HCT116 (cell line): ENCODE data around the gene CRACDL. TPM values are rescaled to one million over a fixed set of nuclear protein-coding genes. Genes with fewer than 3 reads are reported as not detected.

Experiments used
- ATAC-seq: fragments of 200-7000 bp; cut with Tn5 transposase; 2 replicates; pipeline ENCODE4 v1.9.1; 2020; ENCODE audit warnings: mild to moderate bottlenecking, moderate library complexity
- BruUV-seq: library from RNA; stranded (reverse); fragments of 400-500 nt; replicated peaks from 2 replicates; lab custom pipeline; 2021; lab: Mats Ljungman, UMichigan
- CTCF ChIA-PET: fragments of 300-600 bp; sonication (Branson Sonifier 250); formaldehyde crosslinking; loops from one replicate; lab custom pipeline; 2021; ENCODE audit warnings: antibody characterized with exemption; lab: Charles Lee
- POLR2A ChIA-PET: fragments of 300-600, 350-600 bp; sonication (Branson Sonifier 250); formaldehyde crosslinking; loops from one replicate; lab custom pipeline; 2021; ENCODE audit warnings: antibody characterized with exemption; lab: Charles Lee
- RAD21 ChIA-PET, 2 experiments: fragments of 300-600 bp; sonication (Branson Sonifier 250); formaldehyde crosslinking; loops; one replicate each; lab custom pipeline; 2023; ENCODE audit warnings: low total read pairs in 2 of 2; ENCODE audit not compliant: uncharacterized antibody in 2 of 2, unreplicated experiment in 2 of 2, low non-redundant PET in 1 of 2; lab: Charles Lee
- DNase-seq: peaks from one replicate; pipeline ENCODE4 v3.0.0-alpha.2; 2010; ENCODE audit warnings: low read depth, low spot score
- H2AFZ ChIP-seq: fragments of 200-600 bp; shearing (Covaris generic), sonication (generic); 2 replicates; pipeline ENCODE4 v1.6.1; 2017; ENCODE audit warnings: low read depth, mixed run types, mixed read lengths, antibody characterized with exemption, low read length; ENCODE audit not compliant: poor library complexity, severe bottlenecking
- H3K27ac ChIP-seq: 2 replicates; pipeline ENCODE4 v1.5.1; 2012; ENCODE audit warnings: low read depth, low read length
- H3K27me3 ChIP-seq: fragments of 200-600 bp; sonication (generic); 2 replicates; pipeline ENCODE4 v1.6.1; 2016; ENCODE audit warnings: mixed run types, low read length, mixed read lengths; ENCODE audit not compliant: insufficient read depth
- H3K36me3 ChIP-seq, 2 experiments: fragments of 200-500 bp in 1 of 2; fragments of 200-600 bp in 1 of 2; sonication (Bioruptor generic) in 1 of 2; sonication (generic) in 1 of 2; 2 replicates each; pipeline versions ENCODE4 v1.5.1 to v1.6.1; 2014 to 2016; ENCODE audit warnings: low read length in 2 of 2, inconsistent platforms in 1 of 2, mixed read lengths in 1 of 2, mixed run types in 1 of 2; ENCODE audit not compliant: insufficient read depth in 2 of 2, control insufficient read depth in 1 of 2
- H3K4me1 ChIP-seq, 2 experiments: fragments of 200-600 bp in 1 of 2; sonication (generic) in 1 of 2; 2 replicates each; pipeline versions ENCODE4 v1.5.1 to v1.6.1; 2012 to 2017; ENCODE audit warnings: low read length in 2 of 2, inconsistent platforms in 1 of 2, mild to moderate bottlenecking in 1 of 2, mixed read lengths in 1 of 2, mixed run types in 1 of 2, moderate library complexity in 1 of 2; ENCODE audit not compliant: insufficient read depth in 2 of 2, control insufficient read depth in 1 of 2
- H3K4me2 ChIP-seq: fragments of 200-600 bp; sonication (generic); 2 replicates; pipeline ENCODE4 v1.6.1; 2017; ENCODE audit warnings: mixed run types, low read length, mixed read lengths
- H3K4me3 ChIP-seq, 2 experiments: fragments of 200-600 bp in 1 of 2; sonication (generic) in 1 of 2; replicated peaks in 1 of 2; 2 replicates each; pipeline ENCODE4 v1.5.1; 2011 to 2016; ENCODE audit warnings: low read length in 2 of 2, control low read depth in 1 of 2, low read depth in 1 of 2, mild to moderate bottlenecking in 1 of 2, mixed read lengths in 1 of 2, mixed run types in 1 of 2
- H3K79me2 ChIP-seq: fragments of 200-600 bp; sonication (generic); 2 replicates; pipeline ENCODE4 v1.6.1; 2017; ENCODE audit warnings: mild to moderate bottlenecking, mixed run types, low read length, moderate library complexity, mixed read lengths; ENCODE audit not compliant: insufficient read depth
- H3K9ac ChIP-seq: fragments of 200-600 bp; sonication (generic); 2 replicates; pipeline ENCODE4 v1.6.1; 2016; ENCODE audit warnings: low read length, mixed read lengths
- H3K9me2 ChIP-seq: fragments of 200-600 bp; sonication (generic), shearing (Covaris generic); 2 replicates; pipeline ENCODE4 v1.6.1; 2017; ENCODE audit warnings: mixed run types, mild to moderate bottlenecking, moderate library complexity; ENCODE audit not compliant: insufficient read depth
- H3K9me3 ChIP-seq, 2 experiments: fragments of 200-500 bp in 1 of 2; fragments of 200-600 bp in 1 of 2; sonication (Bioruptor generic) in 1 of 2; sonication (generic) in 1 of 2; 2 replicates each; pipeline ENCODE4 v1.6.1; 2014 to 2017; ENCODE audit warnings: low read length in 2 of 2, mixed read lengths in 2 of 2, inconsistent platforms in 1 of 2, low read depth in 1 of 2, mild to moderate bottlenecking in 1 of 2, mixed run types in 1 of 2, moderate library complexity in 1 of 2; ENCODE audit not compliant: control insufficient read depth in 1 of 2, insufficient read depth in 1 of 2
- H4K20me1 ChIP-seq: fragments of 200-600 bp; sonication (generic), shearing (Covaris generic); 2 replicates; pipeline ENCODE4 v1.6.1; 2017; ENCODE audit warnings: mixed run types, mild to moderate bottlenecking, moderate library complexity; ENCODE audit not compliant: insufficient read depth
- CEBPB ChIP-seq: IDR thresholded peaks from 2 replicates; pipeline ENCODE4 v1.6.1; 2012; ENCODE audit warnings: low read depth
- ELF1 ChIP-seq: IDR thresholded peaks from 2 replicates; pipeline ENCODE4 v1.6.1; 2012; ENCODE audit warnings: low read depth, borderline replicate concordance
- JUND ChIP-seq: IDR thresholded peaks from 2 replicates; pipeline ENCODE4 v1.6.1; 2012
- POLR2A ChIP-seq: IDR thresholded peaks from 2 replicates; pipeline ENCODE4 v1.7.0; 2011; ENCODE audit warnings: borderline replicate concordance; ENCODE audit not compliant: insufficient read depth, insufficient read length; ENCODE audit errors: extremely low read depth
- RAD21 ChIP-seq: IDR thresholded peaks from 2 replicates; pipeline ENCODE4 v1.6.1; 2012; ENCODE audit warnings: low read depth, mild to moderate bottlenecking
- ZFX ChIP-seq: fragments of 450-650 bp; IDR thresholded peaks from 2 replicates; pipeline ENCODE4 v1.6.1; 2017
- intact Hi-C: fragments of 100-400 bp; cut with micrococcal nuclease; formaldehyde crosslinking; loops from 2 replicates; pipeline ENCODE4 v1.10.0; 2022
- total RNA-seq: library from RNA; stranded (reverse); gene quantifications from one replicate; pipeline ENCODE4 v1.2.1, GENCODE V29; 2021; ENCODE audit not compliant: unreplicated experiment
- TF ChIP-seq, protein P1 (sequence below): IDR thresholded peaks from 2 replicates; pipeline ENCODE4 v1.6.1; 2012; ENCODE audit warnings: low read depth

CRACDL gene
- total RNA-seq, 1 experiment from 2014 or later, result 1.1 TPM

DNA sequence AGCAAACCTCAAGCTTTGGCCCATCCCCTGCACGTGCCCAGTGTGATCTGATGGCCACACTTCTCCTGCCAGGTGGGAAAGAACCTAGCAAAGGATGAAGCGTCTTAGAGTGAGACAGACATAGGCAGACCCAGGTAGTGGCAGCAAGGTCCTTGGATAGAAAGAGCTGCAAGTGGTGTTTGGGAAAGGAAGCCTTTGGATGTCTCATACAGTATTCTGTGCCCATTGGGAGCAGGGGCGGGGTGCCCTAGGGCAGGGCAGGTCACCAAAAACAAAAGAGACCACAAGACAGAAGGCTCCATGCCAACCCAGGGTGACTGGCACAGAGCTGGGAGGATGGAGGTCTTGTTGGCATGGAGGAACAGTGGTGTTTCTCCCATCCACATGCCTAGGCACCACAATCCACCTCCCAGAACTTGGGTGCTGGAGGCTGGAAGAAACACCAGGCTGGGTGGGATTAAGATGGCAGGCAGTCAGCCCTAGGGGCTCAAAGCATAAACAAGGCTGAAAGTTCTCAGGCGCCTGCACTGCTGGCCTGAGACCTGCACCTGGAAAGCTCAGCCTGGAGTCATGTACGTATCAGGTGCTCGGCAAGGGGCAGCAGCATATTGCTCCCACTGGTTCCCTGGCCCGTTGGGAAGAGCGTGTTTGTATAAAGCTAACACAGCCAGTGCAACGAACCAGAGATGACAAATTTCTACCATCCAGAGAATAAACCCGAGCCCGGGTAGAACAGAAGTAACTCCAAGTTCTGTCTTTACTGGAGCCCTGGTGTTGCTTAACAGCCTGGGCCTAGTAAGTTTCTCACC, 52.9 kb downstream of the CRACDL start:
- ChIA-PET POLR2A (no interaction called here), CTCF (no interaction called here), RAD21 (no interaction called here)
- no peak for ATAC-seq
- no peaks in the 10 kb centered on the region for H3K36me3 ChIP-seq
- DNase-seq, result no peak
- H4K20me1 ChIP-seq, result no peaks in the 10 kb centered on the region
- no peak overlapping the region for H3K4me2 ChIP-seq
- no peaks in the 10 kb centered on the region for H3K27me3 ChIP-seq
- no peak overlapping the region for H3K4me3 ChIP-seq
- H2AFZ ChIP-seq, result no peak overlapping the region
- BruUV-seq, result no TSS peak
- H3K27ac ChIP-seq, result no peak overlapping the region
- no peaks in the 10 kb centered on the region for H3K9me3 ChIP-seq
- intact Hi-C loops, result no loop called here
- no peaks in the 10 kb centered on the region for H3K4me1 ChIP-seq
- H3K9me2 ChIP-seq, result no peaks in the 10 kb centered on the region
- TF ChIP-seq JUND (no peak), ZFX (no peak), RAD21 (no peak), POLR2A (no peak), CEBPB (no peak), ELF1 (no peak)
- TF ChIP-seq, protein P1, sequence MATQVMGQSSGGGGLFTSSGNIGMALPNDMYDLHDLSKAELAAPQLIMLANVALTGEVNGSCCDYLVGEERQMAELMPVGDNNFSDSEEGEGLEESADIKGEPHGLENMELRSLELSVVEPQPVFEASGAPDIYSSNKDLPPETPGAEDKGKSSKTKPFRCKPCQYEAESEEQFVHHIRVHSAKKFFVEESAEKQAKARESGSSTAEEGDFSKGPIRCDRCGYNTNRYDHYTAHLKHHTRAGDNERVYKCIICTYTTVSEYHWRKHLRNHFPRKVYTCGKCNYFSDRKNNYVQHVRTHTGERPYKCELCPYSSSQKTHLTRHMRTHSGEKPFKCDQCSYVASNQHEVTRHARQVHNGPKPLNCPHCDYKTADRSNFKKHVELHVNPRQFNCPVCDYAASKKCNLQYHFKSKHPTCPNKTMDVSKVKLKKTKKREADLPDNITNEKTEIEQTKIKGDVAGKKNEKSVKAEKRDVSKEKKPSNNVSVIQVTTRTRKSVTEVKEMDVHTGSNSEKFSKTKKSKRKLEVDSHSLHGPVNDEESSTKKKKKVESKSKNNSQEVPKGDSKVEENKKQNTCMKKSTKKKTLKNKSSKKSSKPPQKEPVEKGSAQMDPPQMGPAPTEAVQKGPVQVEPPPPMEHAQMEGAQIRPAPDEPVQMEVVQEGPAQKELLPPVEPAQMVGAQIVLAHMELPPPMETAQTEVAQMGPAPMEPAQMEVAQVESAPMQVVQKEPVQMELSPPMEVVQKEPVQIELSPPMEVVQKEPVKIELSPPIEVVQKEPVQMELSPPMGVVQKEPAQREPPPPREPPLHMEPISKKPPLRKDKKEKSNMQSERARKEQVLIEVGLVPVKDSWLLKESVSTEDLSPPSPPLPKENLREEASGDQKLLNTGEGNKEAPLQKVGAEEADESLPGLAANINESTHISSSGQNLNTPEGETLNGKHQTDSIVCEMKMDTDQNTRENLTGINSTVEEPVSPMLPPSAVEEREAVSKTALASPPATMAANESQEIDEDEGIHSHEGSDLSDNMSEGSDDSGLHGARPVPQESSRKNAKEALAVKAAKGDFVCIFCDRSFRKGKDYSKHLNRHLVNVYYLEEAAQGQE, result no peak
- TF ChIP-seq, all 23 proteins: peak for 0
- H3K9ac ChIP-seq, result no peak overlapping the region
- H3K79me2 ChIP-seq, result no peaks in the 10 kb centered on the region
